A673 (cell line): Measurements from ENCODE around the gene NT5C3B. TPM values are rescaled to one million over a fixed set of nuclear protein-coding genes. Genes with fewer than 3 reads are reported as not detected.

ENCODE experiments used
- BruUV-seq: library from RNA; stranded (reverse); fragments of 400-500 nt; replicated peaks from 2 replicates; lab custom pipeline; 2021; lab: Mats Ljungman, UMichigan
- CTCF ChIA-PET: fragments of 300-600 bp; sonication (Branson Sonifier 250); formaldehyde crosslinking; loops from one replicate; lab custom pipeline; 2022; ENCODE audit warnings: antibody characterized with exemption; lab: Charles Lee
- POLR2A ChIA-PET: fragments of 300-600 bp; sonication (Branson Sonifier 250); formaldehyde crosslinking; loops from one replicate; lab custom pipeline; 2022; ENCODE audit warnings: antibody characterized with exemption; ENCODE audit not compliant: low non-redundant PET; lab: Charles Lee
- DNase-seq: peaks from one replicate; pipeline ENCODE4 v3.0.0-alpha.2; 2015; ENCODE audit warnings: low spot score
- H3K27ac ChIP-seq: fragments of 200-600 bp; sonication (generic); 2 replicates; pipeline ENCODE4 v1.5.1; 2016; ENCODE audit warnings: mixed run types, low read depth, mild to moderate bottlenecking, mixed read lengths, antibody characterized with exemption, low read length; ENCODE audit not compliant: poor library complexity, severe bottlenecking
- H3K27me3 ChIP-seq: fragments of 200-600 bp; sonication (generic); replicated peaks from 2 replicates; pipeline ENCODE4 v1.6.1; 2017; ENCODE audit warnings: mixed run types, low read depth, mild to moderate bottlenecking, mixed read lengths, antibody characterized with exemption, low read length; ENCODE audit not compliant: insufficient read depth, poor library complexity
- H3K36me3 ChIP-seq: fragments of 200-600 bp; sonication (generic); 2 replicates; pipeline ENCODE4 v1.6.1; 2016; ENCODE audit warnings: mixed run types, mild to moderate bottlenecking, mixed read lengths, antibody characterized with exemption, low read length; ENCODE audit not compliant: insufficient read depth, poor library complexity, severe bottlenecking
- H3K4me1 ChIP-seq: fragments of 200-600 bp; sonication (generic); 2 replicates; pipeline ENCODE4 v1.6.1; 2017; ENCODE audit warnings: mixed run types, mild to moderate bottlenecking, mixed read lengths, antibody characterized with exemption, low read length; ENCODE audit not compliant: insufficient read depth, poor library complexity, severe bottlenecking
- H3K4me3 ChIP-seq: fragments of 200-600 bp; sonication (generic); 2 replicates; pipeline ENCODE4 v1.5.1; 2016; ENCODE audit warnings: low read depth, mixed run types, mild to moderate bottlenecking, mixed read lengths, low read length; ENCODE audit not compliant: poor library complexity, severe bottlenecking
- H3K9me3 ChIP-seq: fragments of 200-600 bp; sonication (generic); 2 replicates; pipeline ENCODE4 v1.6.1; 2016; ENCODE audit warnings: mixed run types, low read depth, mild to moderate bottlenecking, mixed read lengths, antibody characterized with exemption, low read length; ENCODE audit not compliant: poor library complexity, severe bottlenecking
- CTCF ChIP-seq: fragments of 300-800, 200-600 bp; sonication (generic); conservative IDR thresholded peaks from 2 replicates; pipeline ENCODE4 v1.5.1; 2017; ENCODE audit warnings: low read depth, mild to moderate bottlenecking, antibody characterized with exemption, low read length, moderate library complexity, mixed read lengths
- EZH2 ChIP-seq: fragments of 200-600 bp; sonication (generic); IDR thresholded peaks from 2 replicates; pipeline ENCODE4 v1.6.1; 2017; ENCODE audit warnings: borderline replicate concordance, low read depth, mild to moderate bottlenecking, mixed read lengths, antibody characterized with exemption, low read length; ENCODE audit not compliant: poor library complexity, severe bottlenecking
- intact Hi-C: fragments of 100-400 bp; cut with micrococcal nuclease; formaldehyde crosslinking; loops from one replicate; pipeline ENCODE4 v1.10.0; 2022; ENCODE audit not compliant: unreplicated experiment
- total RNA-seq: library from RNA; stranded (reverse); gene quantifications from 2 replicates; pipeline ENCODE4 v1.2.3, GENCODE V29; 2021

Gene NT5C3B
- total RNA-seq, 1 experiment from 2014 or later, result 46.7 TPM

DNA sequence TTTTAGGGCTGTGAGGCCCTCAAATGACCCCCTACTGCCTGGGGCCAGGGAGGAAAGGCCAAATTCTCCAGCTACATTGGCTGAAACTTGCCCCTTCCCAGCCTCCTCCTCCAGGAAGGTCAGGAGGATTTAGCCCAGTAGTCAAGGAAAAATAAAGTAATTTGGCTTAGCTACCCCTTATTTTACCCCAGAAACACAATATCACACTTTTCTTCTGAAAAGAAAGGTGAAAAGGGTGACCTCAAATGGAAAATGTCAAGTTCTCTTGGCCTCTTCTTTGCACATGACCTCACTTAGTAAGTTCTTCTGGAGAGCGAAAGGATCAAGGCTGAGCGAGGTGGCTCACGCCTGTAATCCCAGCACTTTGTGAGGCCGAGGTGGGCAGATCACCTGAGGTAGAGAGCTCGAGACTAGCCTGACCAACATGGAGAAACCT lies 41.5 kb downstream of the NT5C3B start:
- Histone ChIP-seq H3K4me3 (no peak overlapping the region), H3K36me3 (no peaks in the 10 kb centered on the region), H3K9me3 (no peaks in the 10 kb centered on the region), H3K27me3 (no peaks in the 10 kb centered on the region), H3K4me1 (no peaks in the 10 kb centered on the region), H3K27ac (no peak overlapping the region)
- no peak for TF ChIP-seq CTCF
- no peak for TF ChIP-seq EZH2
- CTCF ChIA-PET, result no interaction called here
- BruUV-seq, result no TSS peak
- POLR2A ChIA-PET, result no interaction called here
- intact Hi-C loops, result no loop called here
- DNase-seq, result no peak

DNA sequence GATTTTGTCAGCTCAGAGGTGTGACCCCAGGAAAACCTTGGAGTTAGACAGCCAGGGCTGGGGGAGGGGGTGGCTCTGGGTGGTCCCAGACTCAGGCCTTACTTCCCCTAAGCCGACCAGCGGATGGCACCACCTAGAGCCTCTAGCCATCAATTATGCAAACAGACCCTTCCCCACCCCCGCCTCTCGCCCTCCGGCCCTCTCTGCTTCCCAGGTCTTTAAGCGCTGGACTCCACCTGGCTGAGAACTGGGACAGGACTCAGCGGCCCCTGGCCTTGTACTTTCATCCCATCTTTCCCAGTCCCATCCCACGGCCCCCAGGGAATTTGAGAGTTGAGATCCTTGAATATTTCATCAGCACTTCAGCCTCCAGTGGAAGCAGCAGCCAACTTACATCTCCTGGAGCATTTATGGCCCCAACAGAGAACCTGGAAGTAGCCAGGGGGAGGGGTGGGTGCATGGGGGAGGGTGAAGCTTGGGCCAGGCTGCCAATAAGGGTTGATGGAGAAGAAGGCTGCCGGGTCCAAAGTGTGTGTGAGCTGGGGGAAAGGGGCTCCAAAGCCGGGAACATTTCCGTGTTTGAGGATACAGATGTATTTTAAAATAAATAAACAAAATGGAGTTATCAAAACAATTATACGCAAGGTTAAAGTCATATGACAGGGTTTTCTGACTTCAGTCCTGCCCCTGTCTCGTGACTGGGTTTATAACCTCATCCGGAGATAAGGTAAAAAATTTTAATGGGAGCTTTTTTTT lies 42.1 kb downstream of the NT5C3B start:
- intact Hi-C loops, result no loop called here
- TF ChIP-seq CTCF (no peak), EZH2 (no peak)
- Histone ChIP-seq H3K27me3 (no peaks in the 10 kb centered on the region), H3K4me3 (no peak overlapping the region), H3K27ac (no peak overlapping the region), H3K4me1 (no peaks in the 10 kb centered on the region), H3K9me3 (no peaks in the 10 kb centered on the region), H3K36me3 (no peaks in the 10 kb centered on the region)
- CTCF ChIA-PET, result no interaction called here
- DNase-seq, result no peak
- no TSS peak for BruUV-seq
- POLR2A ChIA-PET, result no interaction called here

DNA sequence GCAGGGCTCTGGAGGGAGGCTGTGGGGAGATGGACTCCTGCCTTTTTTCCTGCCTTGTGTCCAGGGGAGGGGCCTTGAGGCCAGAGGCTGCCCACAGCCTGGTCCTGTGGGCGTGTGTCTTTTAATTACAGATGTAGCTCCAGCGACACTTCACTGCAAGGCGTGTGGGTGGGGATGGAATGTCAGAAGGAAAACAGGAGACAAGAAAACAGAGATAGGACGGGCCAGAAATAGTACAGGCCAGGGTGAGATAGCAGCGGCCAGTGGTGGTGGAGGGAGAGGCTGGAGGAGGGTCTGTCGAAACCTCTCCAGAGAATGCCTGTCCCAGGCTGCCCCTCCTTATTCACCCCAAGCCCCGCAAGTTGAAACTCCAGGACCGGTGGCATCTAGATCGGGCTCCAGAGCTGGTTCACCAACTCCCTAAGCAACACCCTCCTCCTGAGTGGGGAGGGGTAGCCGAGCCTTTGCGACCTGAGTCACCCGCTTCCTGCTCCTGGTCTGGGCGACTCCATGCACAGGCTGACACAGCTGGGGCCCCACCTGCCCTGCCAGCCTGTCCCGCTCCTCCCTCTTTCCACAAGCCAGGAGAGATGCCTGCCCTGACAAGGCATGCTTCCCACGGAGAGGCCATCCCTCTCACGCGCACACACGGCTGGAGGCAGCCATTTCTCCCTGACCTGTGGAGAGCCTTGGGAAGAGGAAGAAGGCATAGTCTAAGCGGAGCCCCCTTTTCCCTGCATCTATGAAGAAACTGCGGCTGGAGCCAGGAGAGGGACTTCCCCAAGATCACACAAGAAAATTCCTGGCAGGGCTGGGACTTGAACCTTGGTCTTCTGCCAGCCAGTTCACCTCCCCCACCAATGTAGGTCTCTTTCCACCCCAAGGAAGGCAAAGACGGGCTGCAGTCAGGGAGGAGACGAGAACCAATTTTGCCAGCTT lies 42.9 kb downstream of the NT5C3B start:
- ChIA-PET CTCF (no interaction called here), POLR2A (no interaction called here)
- intact Hi-C loops, result no loop called here
- Histone ChIP-seq H3K27me3 (no peaks in the 10 kb centered on the region), H3K4me3 (no peak overlapping the region), H3K27ac (no peak overlapping the region), H3K36me3 (no peaks in the 10 kb centered on the region), H3K9me3 (no peaks in the 10 kb centered on the region), H3K4me1 (no peaks in the 10 kb centered on the region)
- no TSS peak for BruUV-seq
- DNase-seq, result no peak
- TF ChIP-seq EZH2 (no peak), CTCF (no peak)
